CD4-positive, alpha-beta T cell treated with Interleukin-10 for 1 hour (primary cell): ENCODE measurements around the gene CELF2.
"Not testable (repeated sequence)": the region's sequence is repeated elsewhere in the genome, so short reads cannot be mapped to it uniquely, and the experiment has no call there.

Source experiments
- DNase-seq: peaks from one replicate; pipeline ENCODE4 v3.0.0-alpha.2; 2020

The CELF2 gene

GRCh38 chr10:11363497-11363896 lies 345.8 kb downstream of the CELF2 start:
- DNase-seq: no peak

- DNase-seq: no peak
These were observed 346.6 kb downstream of the CELF2 start for GRCh38 chr10:11364241-11364640.

- not testable (repeated sequence) for DNase-seq
These were observed 349.2 kb downstream of the CELF2 start for GRCh38 chr10:11366889-11367288.

- DNase-seq: no peak
These were observed 349.8 kb downstream of the CELF2 start for GRCh38 chr10:11367505-11367904.

- no peak for DNase-seq
These were observed 356.1 kb downstream of the CELF2 start for GRCh38 chr10:11373717-11374171.

GRCh38 chr10:11377267-11377666 lies 359.6 kb downstream of the CELF2 start:
- no peak for DNase-seq

GRCh38 chr10:11378835-11379234 lies 361.2 kb downstream of the CELF2 start:
- no peak for DNase-seq

- DNase-seq: no peak
These were observed 362.1 kb downstream of the CELF2 start for GRCh38 chr10:11379771-11380170.

GRCh38 chr10:11381023-11381422 lies 363.4 kb downstream of the CELF2 start:
- DNase-seq: no peak

- no peak for DNase-seq
These were observed 363.8 kb downstream of the CELF2 start for GRCh38 chr10:11381511-11381910.

GRCh38 chr10:11382187-11382586 lies 364.5 kb downstream of the CELF2 start:
- no peak for DNase-seq

- DNase-seq: no peak
These were observed 368.4 kb downstream of the CELF2 start for GRCh38 chr10:11386044-11386443.
